HepG2 (cell line): ENCODE measurements around the gene DCLRE1B. TPM values are rescaled to one million over a fixed set of nuclear protein-coding genes. Genes with fewer than 3 reads are reported as not detected.

Experiments used
- ATAC-seq: fragments of 200-7000 bp; cut with Tn5 transposase; 3 replicates; pipeline ENCODE4 v1.9.1; 2020; ENCODE audit warnings: mild to moderate bottlenecking, moderate library complexity
- BruUV-seq: library from RNA; stranded (reverse); fragments of 400-500 nt; replicated peaks from 2 replicates; lab custom pipeline; 2021; lab: Mats Ljungman, UMichigan
- CTCF ChIA-PET: fragments of 300-600 bp; formaldehyde crosslinking; extraction: SDS; loops from one replicate; lab custom pipeline; 2021; ENCODE audit warnings: low total read pairs, inconsistent platforms, low intra/inter-chr PET ratio; lab: Yijun Ruan, JAX
- POLR2A ChIA-PET: fragments of 350-600 bp; sonication (Branson Sonifier 250); formaldehyde crosslinking; loops from one replicate; lab custom pipeline; 2020; ENCODE audit warnings: antibody characterized with exemption, inconsistent platforms; lab: Yijun Ruan, JAX
- DNase-seq: peaks from one replicate; pipeline ENCODE4 v3.0.0-alpha.2; 2015; ENCODE audit warnings: low spot score
- FAIRE-seq: peaks from 3 replicates; lab custom pipeline; 2011; peaks lifted over from hg19 to GRCh38; lab: Jason Lieb, UNC
- H2AFZ ChIP-seq: one replicate; pipeline ENCODE4 v1.6.1; 2011; ENCODE audit warnings: low read length, inconsistent platforms
- H3K27ac ChIP-seq: fragments of 300-600 bp; 3 replicates; pipeline ENCODE4 v1.8.0; 2011; ENCODE audit warnings: mixed run types, mild to moderate bottlenecking, mixed read lengths, low read length, inconsistent platforms; ENCODE audit not compliant: insufficient read depth; ENCODE audit errors: extremely low read length
- H3K27me3 ChIP-seq, 2 experiments: fragments of 200-600 bp in 1 of 2; 2 replicates in 1 of 2; 3 replicates in 1 of 2; pipeline versions ENCODE4 v1.6.0 to v1.8.0; 2011; ENCODE audit warnings: low read length in 2 of 2, mild to moderate bottlenecking in 2 of 2, moderate library complexity in 2 of 2, inconsistent platforms in 1 of 2; ENCODE audit not compliant: insufficient read depth in 2 of 2, control insufficient read depth in 1 of 2
- H3K36me3 ChIP-seq, 2 experiments: fragments of 200-600 bp in 1 of 2; replicated peaks in 1 of 2; 2 replicates in 1 of 2; 3 replicates in 1 of 2; pipeline versions ENCODE4 v1.5.1 to v1.8.0; 2011; ENCODE audit warnings: low read length in 2 of 2, inconsistent platforms in 1 of 2; ENCODE audit not compliant: insufficient read depth in 2 of 2, control insufficient read depth in 1 of 2
- H3K4me1 ChIP-seq: 2 replicates; pipeline ENCODE4 v1.5.1; 2012; ENCODE audit warnings: low read length, inconsistent platforms; ENCODE audit not compliant: insufficient read depth
- H3K4me2 ChIP-seq: 2 replicates; pipeline ENCODE4 v1.6.0; 2011; ENCODE audit warnings: low read depth, low read length, inconsistent platforms
- H3K4me3 ChIP-seq, 3 experiments: fragments of 200-600 bp in 1 of 3; sonication (generic), shearing (Covaris generic) in 1 of 3; replicated peaks in 1 of 3; 2 replicates each; pipeline ENCODE4 v1.5.1; 2011 to 2016; ENCODE audit warnings: low read length in 3 of 3, inconsistent platforms in 2 of 3, low read depth in 2 of 3, mild to moderate bottlenecking in 2 of 3, control low read depth in 1 of 3, mixed read lengths in 1 of 3; ENCODE audit not compliant: insufficient read depth in 1 of 3
- H3K79me2 ChIP-seq: one replicate; pipeline ENCODE4 v1.6.1; 2011; ENCODE audit warnings: low read length, inconsistent platforms; ENCODE audit not compliant: insufficient read depth
- H3K9ac ChIP-seq: 2 replicates; pipeline ENCODE4 v1.6.0; 2011; ENCODE audit warnings: mild to moderate bottlenecking, low read depth, low read length, inconsistent platforms; ENCODE audit not compliant: insufficient read depth
- H3K9me3 ChIP-seq: 2 replicates; pipeline ENCODE4 v1.5.1; 2012; ENCODE audit warnings: mild to moderate bottlenecking, low read length
- H4K20me1 ChIP-seq: 2 replicates; pipeline ENCODE4 v1.6.0; 2011; ENCODE audit warnings: inconsistent platforms, mild to moderate bottlenecking, low read length, moderate library complexity; ENCODE audit not compliant: insufficient read depth
- AHDC1 ChIP-seq: sonication (generic); formaldehyde crosslinking; IDR thresholded peaks from 2 replicates; pipeline ENCODE4 v1.5.1; 2020; ENCODE audit warnings: mild to moderate bottlenecking, missing genetic modification reagents, borderline replicate concordance
- CTCF ChIP-seq: sonication (generic); formaldehyde crosslinking; IDR thresholded peaks from 2 replicates; pipeline ENCODE4 v1.5.0; 2020; ENCODE audit warnings: mild to moderate bottlenecking, missing genetic modification reagents, moderate library complexity
- NFAT5 ChIP-seq: sonication (generic); formaldehyde crosslinking; IDR thresholded peaks from 2 replicates; pipeline ENCODE4 v1.4.0; 2020; ENCODE audit warnings: missing genetic modification reagents
- STAG1 ChIP-seq: sonication (generic); formaldehyde crosslinking; IDR thresholded peaks from 2 replicates; pipeline ENCODE4 v1.4.0; 2020; ENCODE audit warnings: missing genetic modification reagents
- WGBS: methylation state at CpG from one replicate; pipeline ENCODE4 v1.1.6; 2017; ENCODE audit warnings: low lambda C conversion rate; 5-methylcytosine and 5-hydroxymethylcytosine counted together
- in situ Hi-C: cut with HindIII; loops from 2 replicates; pipeline ENCODE4 v1.10.0; 2017; ENCODE audit warnings: low pct_unique_long_range_greater_than_20kb; ENCODE audit not compliant: extremely low pct_ligation_motif_present
- intact Hi-C: fragments of 100-400 bp; cut with micrococcal nuclease; formaldehyde crosslinking; loops from one replicate; pipeline ENCODE4 v1.10.0; 2022; ENCODE audit not compliant: unreplicated experiment
- polyA plus RNA-seq, 8 experiments: library from polyadenylated mRNA; depleted of rRNA in 3 of 8; stranded (reverse) in 7 of 8; unstranded in 1 of 8; fragments of >200 nt; fragmentation: Illumina TruSeq in 4 of 8; extraction: Trizol in 4 of 8; gene quantifications; 2 replicates each; pipeline versions ENCODE4 v1.2.1 to v1.2.3, GENCODE V29; 2011 to 2016; ENCODE audit warnings: low read depth in 4 of 8, missing spikeins in 1 of 8, mixed read lengths in 1 of 8; ENCODE audit not compliant: insufficient read depth in 1 of 8
- total RNA-seq, 5 experiments: library from RNA; depleted of rRNA; stranded (reverse); fragments of >200 nt; fragmentation: Illumina TruSeq; extraction: Trizol; gene quantifications; 2 replicates each; pipeline ENCODE4 v1.2.3, GENCODE V29; 2016; ENCODE audit warnings: low read depth in 1 of 5

Gene DCLRE1B
- total and polyA plus RNA-seq, 2 of the 13 experiments (the other 11 are each of a cell fraction or from before 2014, with no cell fraction given): 2.7 to 8.0 TPM

DNA sequence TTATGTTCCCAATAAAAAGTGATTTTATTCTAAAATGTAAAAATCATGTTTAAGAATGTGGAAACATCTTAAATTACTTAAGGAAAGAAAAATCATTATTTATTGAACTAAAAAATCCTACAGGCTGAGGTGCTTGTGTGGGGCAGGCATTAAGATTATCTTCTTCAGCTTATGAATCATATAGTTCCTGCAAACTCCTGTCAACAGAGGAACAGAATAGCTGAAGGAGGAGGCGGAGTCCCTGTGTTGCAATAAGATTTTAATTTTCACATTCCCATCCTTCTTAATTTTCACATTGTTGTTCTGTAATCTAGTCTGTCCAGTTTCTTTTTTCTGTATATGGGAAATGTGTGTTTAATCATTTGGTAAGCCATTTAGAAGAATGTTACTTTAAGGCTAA is 53.6 kb downstream of the DCLRE1B start (continued):
- TF ChIP-seq NFAT5 (CRISPR knock-in tag): no peak

GRCh38 chr1:113963281-113963906 is 58.3 kb downstream of the DCLRE1B start:
- H3K9ac ChIP-seq: no peak overlapping the region
- BruUV-seq: no TSS peak
- intact Hi-C loops: no loop called here
- WGBS: 95% methylated on average over 12 of the region's 12 CpGs
- no peaks in the 10 kb centered on the region for H3K4me1 ChIP-seq
- ChIA-PET POLR2A (interaction anchor here (0.9 kb wide), 1 partner anchor 35 kb away, joined by 4 read pairs; the partner anchor contains the start of gene HIPK1), CTCF (no interaction called here)
- DNase-seq (no peak), ATAC-seq (no peak), FAIRE-seq (no peak)
- no peaks in the 10 kb centered on the region for H3K27me3 ChIP-seq
- TF ChIP-seq CTCF (CRISPR knock-in tag): peak; percentile 23; the same call in 1 of the 2 replicates
- TF ChIP-seq AHDC1 (CRISPR knock-in tag): no peak
- TF ChIP-seq STAG1 (CRISPR knock-in tag): peak; percentile 21; the same call in 1 of the 2 replicates
- no peak overlapping the region for H2AFZ ChIP-seq
- no peak overlapping the region for H3K4me3 ChIP-seq
- in situ Hi-C loops: no loop called here
- no peak overlapping the region for H3K4me2 ChIP-seq
- no peaks in the 10 kb centered on the region for H3K79me2 ChIP-seq
- H3K27ac ChIP-seq: no peak overlapping the region
- H3K9me3 ChIP-seq: no peaks in the 10 kb centered on the region
- no peaks in the 10 kb centered on the region for H4K20me1 ChIP-seq
- H3K36me3 ChIP-seq: peaks cover 13 to 71% of the 10 kb centered on the region in 2 experiments
